ENCODE data around the gene USF2. TPM values are rescaled to one million over a fixed set of nuclear protein-coding genes. Genes with fewer than 3 reads are reported as not detected.

The USF2 gene
- total and polyA plus RNA-seq, 5 donors, result 182 to 332 (median 245) TPM

DNA sequence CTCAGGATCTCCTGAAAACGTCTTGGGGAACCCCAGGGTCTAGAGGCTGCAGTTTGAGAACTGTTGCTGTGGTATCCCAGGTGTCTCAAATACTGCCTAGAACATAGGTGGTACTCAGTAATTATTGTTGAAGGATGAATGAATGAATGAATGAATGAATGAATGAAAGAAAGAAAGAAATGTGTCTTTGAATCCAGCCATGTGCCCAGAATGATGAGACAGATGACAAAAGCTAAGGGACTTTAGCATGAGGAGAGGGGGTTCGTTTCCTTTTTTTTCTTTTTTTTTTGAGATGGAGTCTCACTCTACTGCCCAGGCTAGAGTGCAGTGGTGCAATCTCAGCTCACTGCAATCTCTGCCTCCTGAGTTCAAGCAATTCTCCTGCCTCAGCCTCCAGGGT, 12.2 kb upstream of the USF2 start:
- no peak for DNase-seq
- Histone ChIP-seq H3K9me3 (ENCODE audit: control insufficient read depth, low read length) (no peaks in the 10 kb centered on the region), H3K27ac (ENCODE audit: low read length) (no peak overlapping the region), H3K4me3 (ENCODE audit: low read length) (no peak overlapping the region), H3K4me1 (ENCODE audit: control insufficient read depth, insufficient read depth, low read length) (peaks cover 3% of the 10 kb centered on the region), H3K27me3 (ENCODE audit: control insufficient read depth, insufficient read depth) (no peaks in the 10 kb centered on the region)
- intact Hi-C loops (cut with DNase I), result loop anchor here in 1 of 4 donors (10.0 kb wide), 1 partner anchor 102 kb away; the partner anchor contains the start of gene FXYD5
- ATAC-seq, result no peak
- WGBS, result 54% methylated on average over 2 of the region's 2 CpGs

- Histone ChIP-seq H3K4me1 (ENCODE audit: control insufficient read depth, insufficient read depth, low read length) (peaks cover 3% of the 10 kb centered on the region), H3K27me3 (ENCODE audit: control insufficient read depth, insufficient read depth) (no peaks in the 10 kb centered on the region), H3K27ac (ENCODE audit: low read length) (no peak overlapping the region), H3K9me3 (ENCODE audit: control insufficient read depth, low read length) (no peaks in the 10 kb centered on the region), H3K4me3 (ENCODE audit: low read length) (no peak overlapping the region)
- 66% methylated on average over 9 of the region's 9 CpGs for WGBS
- DNase-seq (peak in 1 of 3 donors; percentile 40), ATAC-seq (no peak)
- intact Hi-C loops (cut with DNase I), result loop anchor here in 1 of 4 donors (10.0 kb wide), 1 partner anchor 102 kb away; the partner anchor contains the start of gene FXYD5
Measured at GRCh38 chr19:35257113-35257461, 11.7 kb upstream of the USF2 start.

GRCh38 chr19:35260694-35261304, 8.0 kb upstream of the USF2 start:
- Histone ChIP-seq H3K4me3 (ENCODE audit: low read length) (no peak overlapping the region), H3K4me1 (ENCODE audit: control insufficient read depth, insufficient read depth, low read length) (no peaks in the 10 kb centered on the region), H3K9me3 (ENCODE audit: control insufficient read depth, low read length) (no peaks in the 10 kb centered on the region), H3K27me3 (ENCODE audit: control insufficient read depth, insufficient read depth) (no peaks in the 10 kb centered on the region), H3K27ac (ENCODE audit: low read length) (no peak overlapping the region)
- intact Hi-C loops (cut with DNase I), result no loop called here
- ATAC-seq, result no peak
- peak in 1 of 3 donors; percentile 8 for DNase-seq
- 77% methylated on average over 10 of the region's 10 CpGs for WGBS

- ATAC-seq, result no peak
- 67% methylated on average over 12 of the region's 12 CpGs for WGBS
- intact Hi-C loops (cut with DNase I), result no loop called here
Measured at GRCh38 chr19:35261356-35262100, 7.2 kb upstream of the USF2 start.

DNA sequence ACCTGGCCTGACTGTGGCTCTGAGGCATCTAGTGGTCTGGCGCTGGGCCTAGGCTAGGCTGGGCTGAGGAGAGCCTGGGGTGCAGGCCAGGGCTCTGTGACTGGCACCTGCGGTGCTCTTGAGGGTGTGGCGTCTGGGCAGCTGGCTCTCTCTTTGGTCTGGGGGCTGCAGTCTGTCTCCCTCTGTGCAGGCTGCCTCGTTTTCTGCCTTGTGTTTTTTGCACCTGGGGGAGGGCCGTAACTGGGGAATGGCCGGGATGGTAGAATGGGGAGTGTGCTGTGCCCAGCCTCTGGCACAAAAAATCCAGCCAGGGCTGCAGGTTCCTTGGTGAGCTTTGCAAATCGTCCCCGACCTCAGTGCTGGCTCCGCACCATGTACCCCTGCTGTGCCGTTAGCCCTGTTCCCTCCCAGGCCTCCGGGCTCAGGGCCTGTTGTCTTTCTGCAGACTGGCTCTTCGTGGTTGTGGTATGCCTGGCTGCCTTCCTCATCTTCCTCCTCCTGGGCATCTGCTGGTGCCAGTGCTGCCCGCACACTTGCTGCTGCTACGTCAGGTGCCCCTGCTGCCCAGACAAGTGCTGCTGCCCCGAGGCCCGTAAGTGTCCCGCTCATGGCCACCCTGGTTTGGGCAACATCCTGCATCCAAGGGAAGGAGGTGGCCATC, 6.5 kb upstream of the USF2 start:
- H3K27ac ChIP-seq (ENCODE audit: low read length), result no peak overlapping the region
- WGBS, result 65% methylated on average over 17 of the region's 17 CpGs
- no peaks in the 10 kb centered on the region for H3K27me3 ChIP-seq (ENCODE audit: control insufficient read depth, insufficient read depth)
- DNase-seq (peak in 2 of 3 donors; percentile 14 to 59), ATAC-seq (peak in 1 of 2 donors; percentile 12)
- no peak overlapping the region for H3K4me3 ChIP-seq (ENCODE audit: low read length)
- H3K9me3 ChIP-seq (ENCODE audit: control insufficient read depth, low read length), result no peaks in the 10 kb centered on the region
- peaks cover 2% of the 10 kb centered on the region for H3K4me1 ChIP-seq (ENCODE audit: control insufficient read depth, insufficient read depth, low read length)
- intact Hi-C loops (cut with DNase I), result no loop called here

More at GRCh38 chr19:35261356-35262100, 7.2 kb upstream of the USF2 start:
- DNase-seq, result peak in 1 of 3 donors; percentile 8
- Histone ChIP-seq H3K9me3 (ENCODE audit: control insufficient read depth, low read length) (no peaks in the 10 kb centered on the region), H3K27me3 (ENCODE audit: control insufficient read depth, insufficient read depth) (no peaks in the 10 kb centered on the region), H3K4me1 (ENCODE audit: control insufficient read depth, insufficient read depth, low read length) (peaks cover under 1% of the 10 kb centered on the region), H3K27ac (ENCODE audit: low read length) (no peak overlapping the region), H3K4me3 (ENCODE audit: low read length) (no peak overlapping the region)

DNA sequence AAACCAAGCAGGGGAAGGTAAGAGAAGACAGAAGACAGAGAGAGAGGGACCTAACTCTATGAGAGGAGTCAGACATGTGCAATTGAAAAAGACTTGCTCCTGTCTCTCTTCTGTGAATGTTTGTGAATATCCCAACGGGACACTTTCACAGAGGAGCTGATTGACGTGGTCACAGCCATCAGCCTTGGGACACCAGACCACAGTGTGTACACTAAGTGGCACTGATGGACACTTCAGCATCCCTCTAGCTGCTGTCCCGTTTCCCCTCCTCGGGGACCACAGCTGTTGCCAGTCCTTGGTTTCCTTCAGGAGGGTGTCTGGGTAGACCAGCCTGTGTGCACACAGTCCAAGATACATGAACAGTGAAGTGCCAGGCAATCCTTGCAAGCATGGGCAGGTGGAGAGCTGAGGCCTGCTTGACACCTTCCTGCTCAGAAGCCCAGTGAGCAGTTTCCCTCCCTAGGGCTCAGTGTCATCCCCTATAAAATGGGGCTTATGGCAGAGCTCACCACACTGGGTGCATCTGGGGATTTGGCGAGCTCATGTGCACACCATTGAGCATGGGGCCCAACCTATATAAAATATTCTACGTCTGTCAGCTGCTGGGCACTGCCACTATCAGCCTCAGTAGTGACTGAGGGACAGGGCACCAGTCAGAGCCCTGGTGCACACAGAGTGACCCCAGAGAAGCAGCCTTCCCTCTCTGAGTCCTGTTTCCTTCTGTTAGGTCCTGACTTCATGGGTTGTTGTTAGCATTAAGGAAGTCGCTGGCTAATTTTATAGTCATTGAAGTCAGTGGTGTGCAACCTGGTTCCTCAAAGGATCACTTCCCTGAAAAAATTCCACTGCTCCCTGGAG, 4.3 kb upstream of the USF2 start:
- Histone ChIP-seq H3K4me1 (ENCODE audit: control insufficient read depth, insufficient read depth, low read length) (peaks cover 2% of the 10 kb centered on the region), H3K27me3 (ENCODE audit: control insufficient read depth, insufficient read depth) (no peaks in the 10 kb centered on the region), H3K4me3 (ENCODE audit: low read length) (no peak overlapping the region), H3K27ac (ENCODE audit: low read length) (no peak overlapping the region), H3K9me3 (ENCODE audit: control insufficient read depth, low read length) (no peaks in the 10 kb centered on the region)
- ATAC-seq, result no peak
- 64% methylated on average over 7 of the region's 7 CpGs for WGBS
- intact Hi-C loops (cut with DNase I), result no loop called here
- peak in 2 of 3 donors; percentile 8 to 18 for DNase-seq

GRCh38 chr19:35265126-35265899, 3.4 kb upstream of the USF2 start:
- Histone ChIP-seq H3K27me3 (ENCODE audit: control insufficient read depth, insufficient read depth) (no peaks in the 10 kb centered on the region), H3K9me3 (ENCODE audit: control insufficient read depth, low read length) (no peaks in the 10 kb centered on the region), H3K27ac (ENCODE audit: low read length) (no peak overlapping the region), H3K4me3 (ENCODE audit: low read length) (no peak overlapping the region), H3K4me1 (ENCODE audit: control insufficient read depth, insufficient read depth, low read length) (peaks cover 2% of the 10 kb centered on the region)
- intact Hi-C loops (cut with DNase I), result no loop called here
- WGBS, result 41% methylated on average over 6 of the region's 6 CpGs
- DNase-seq, result peak in 2 of 3 donors; percentile 9 to 39
- no peak for ATAC-seq

DNA sequence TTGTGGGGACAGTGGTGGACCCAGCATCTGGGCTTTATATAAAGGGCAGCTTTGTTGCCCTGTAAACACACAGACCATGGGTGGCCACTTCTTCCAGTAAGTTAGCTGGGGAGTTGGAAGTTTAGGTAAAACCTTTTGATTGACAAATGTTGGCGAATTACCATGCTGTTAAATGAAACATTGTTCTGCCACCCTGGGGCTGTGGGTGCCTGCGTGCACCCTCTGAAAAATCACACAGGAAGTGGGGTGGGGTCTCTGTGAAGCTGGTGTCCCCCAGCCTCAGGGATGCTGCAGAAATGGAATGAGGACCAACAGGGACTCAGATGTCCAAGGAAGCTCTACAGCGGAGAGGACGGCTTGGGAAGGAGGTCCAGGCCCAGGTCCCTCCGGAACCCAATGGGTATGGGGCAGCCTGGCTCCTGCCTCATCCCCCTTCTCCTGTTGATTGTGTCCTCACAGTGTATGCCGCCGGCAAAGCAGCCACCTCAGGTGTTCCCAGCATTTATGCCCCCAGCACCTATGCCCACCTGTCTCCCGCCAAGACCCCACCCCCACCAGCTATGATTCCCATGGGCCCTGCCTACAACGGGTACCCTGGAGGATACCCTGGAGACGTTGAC, 2.8 kb upstream of the USF2 start:
- no peak overlapping the region for H3K4me3 ChIP-seq (ENCODE audit: low read length)
- no peaks in the 10 kb centered on the region for H3K27me3 ChIP-seq (ENCODE audit: control insufficient read depth, insufficient read depth)
- H3K4me1 ChIP-seq (ENCODE audit: control insufficient read depth, insufficient read depth, low read length), result peaks cover 2% of the 10 kb centered on the region
- no peak for ATAC-seq
- H3K27ac ChIP-seq (ENCODE audit: low read length), result no peak overlapping the region
- intact Hi-C loops (cut with DNase I), result no loop called here
- DNase-seq, result peak in 2 of 3 donors; percentile 11 to 61
- WGBS, result 83% methylated on average over 10 of the region's 10 CpGs
- no peaks in the 10 kb centered on the region for H3K9me3 ChIP-seq (ENCODE audit: control insufficient read depth, low read length)

GRCh38 chr19:35266520-35267352, 2.0 kb upstream of the USF2 start:
- DNase-seq (peak; percentile 65 to 85 (median 83)), ATAC-seq (peak; percentile 10 to 42)
- 34% methylated on average over 39 of the region's 39 CpGs for WGBS
- peak overlapping the region; percentile 83 for H3K27ac ChIP-seq (ENCODE audit: low read length)
- H3K9me3 ChIP-seq (ENCODE audit: control insufficient read depth, low read length), result no peaks in the 10 kb centered on the region
- no peaks in the 10 kb centered on the region for H3K27me3 ChIP-seq (ENCODE audit: control insufficient read depth, insufficient read depth)
- peak overlapping the region; percentile 98 for H3K4me3 ChIP-seq (ENCODE audit: low read length)
- intact Hi-C loops (cut with DNase I), result no loop called here
- H3K4me1 ChIP-seq (ENCODE audit: control insufficient read depth, insufficient read depth, low read length), result peaks cover 2% of the 10 kb centered on the region
